Measurements from ENCODE around the gene CLIC5. TPM values are rescaled to one million over a fixed set of nuclear protein-coding genes. Genes with fewer than 3 reads are reported as not detected.

Gene CLIC5
- total and polyA plus RNA-seq, 2 donors (not counting 1 experiment from before 2014, with no cell fraction given) = 0.96 to 0.97 TPM

- no peaks in the 10 kb centered on the region for H4K20me1 ChIP-seq (ENCODE audit: control insufficient read depth, insufficient read depth, low read length, poor library complexity, severe bottlenecking)
- Mint-ChIP-seq H3K9me3 (ENCODE audit: insufficient read depth) (no peaks in the 10 kb centered on the region), H3K4me1 (peaks cover 26% of the 10 kb centered on the region), H3K4me3 (no peak overlapping the region), H3K27me3 (no peaks in the 10 kb centered on the region), H3K27ac (no peak overlapping the region)
- DNase-seq = no peak
- no peaks in the 10 kb centered on the region for H3K27me3 ChIP-seq (replicated peaks in 1 of 4; ENCODE audit: control extremely low read depth in 1 of 4, control insufficient read depth in 3 of 4, insufficient read depth in 4 of 4, low read length in 3 of 4)
- CTCF ChIA-PET = no interaction called here
- H3K4me1 ChIP-seq (ENCODE audit: control insufficient read depth in 2 of 2, insufficient read depth in 2 of 2, low read length in 2 of 2) = peaks cover 14 to 25% of the 10 kb centered on the region in 2 donors
- intact Hi-C loops (cut with micrococcal nuclease) = no loop called here
- 52% methylated on average over 4 of the region's 4 CpGs for WGBS (ENCODE audit: insufficient coverage)
- H3K9me3 ChIP-seq (ENCODE audit: control extremely low read depth in 1 of 3, control insufficient read depth in 2 of 3, insufficient read depth in 1 of 3, low read length in 2 of 3) = no peaks in the 10 kb centered on the region
- H2AFZ ChIP-seq (ENCODE audit: insufficient read depth, low read depth, low read length, poor library complexity, severe bottlenecking) = no peak overlapping the region
- no peak overlapping the region for H3K4me3 ChIP-seq (ENCODE audit: control extremely low read depth in 1 of 5, extremely low read depth in 1 of 5, insufficient read depth in 1 of 5, low read depth in 2 of 5, low read length in 4 of 5)
- POLR2A ChIA-PET = no interaction called here
- H3K9ac ChIP-seq (ENCODE audit: low read length) = no peak overlapping the region
- H3K36me3 ChIP-seq (replicated peaks in 1 of 2; ENCODE audit: control extremely low read depth in 1 of 2, control insufficient read depth in 1 of 2, extremely low read depth in 1 of 2, insufficient read depth in 2 of 2, low read length in 1 of 2) = no peaks in the 10 kb centered on the region
- H3K4me2 ChIP-seq (replicated peaks; ENCODE audit: low read depth, low read length, poor library complexity, severe bottlenecking) = no peak overlapping the region
- H3K27ac ChIP-seq (ENCODE audit: low read length in 2 of 2) = no peak overlapping the region
- TF ChIP-seq, protein P1, sequence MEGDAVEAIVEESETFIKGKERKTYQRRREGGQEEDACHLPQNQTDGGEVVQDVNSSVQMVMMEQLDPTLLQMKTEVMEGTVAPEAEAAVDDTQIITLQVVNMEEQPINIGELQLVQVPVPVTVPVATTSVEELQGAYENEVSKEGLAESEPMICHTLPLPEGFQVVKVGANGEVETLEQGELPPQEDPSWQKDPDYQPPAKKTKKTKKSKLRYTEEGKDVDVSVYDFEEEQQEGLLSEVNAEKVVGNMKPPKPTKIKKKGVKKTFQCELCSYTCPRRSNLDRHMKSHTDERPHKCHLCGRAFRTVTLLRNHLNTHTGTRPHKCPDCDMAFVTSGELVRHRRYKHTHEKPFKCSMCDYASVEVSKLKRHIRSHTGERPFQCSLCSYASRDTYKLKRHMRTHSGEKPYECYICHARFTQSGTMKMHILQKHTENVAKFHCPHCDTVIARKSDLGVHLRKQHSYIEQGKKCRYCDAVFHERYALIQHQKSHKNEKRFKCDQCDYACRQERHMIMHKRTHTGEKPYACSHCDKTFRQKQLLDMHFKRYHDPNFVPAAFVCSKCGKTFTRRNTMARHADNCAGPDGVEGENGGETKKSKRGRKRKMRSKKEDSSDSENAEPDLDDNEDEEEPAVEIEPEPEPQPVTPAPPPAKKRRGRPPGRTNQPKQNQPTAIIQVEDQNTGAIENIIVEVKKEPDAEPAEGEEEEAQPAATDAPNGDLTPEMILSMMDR (IDR thresholded peaks at IDR 0.05) = no peak
- no peak for TF ChIP-seq EZH2 (IDR thresholded peaks at IDR 0.05; ENCODE audit: borderline replicate concordance, insufficient read depth, low read depth, low read length, poor library complexity, severe bottlenecking)
- ATAC-seq (ENCODE audit: low read depth) = no peak
- H3K79me2 ChIP-seq (ENCODE audit: control insufficient read depth, insufficient read depth, low read length) = no peaks in the 10 kb centered on the region
Observed at GRCh38 chr6:45835721-45836437, 179.8 kb downstream of the CLIC5 start.

- Histone ChIP-seq H3K36me3 (replicated peaks in 1 of 2; ENCODE audit: control extremely low read depth in 1 of 2, control insufficient read depth in 1 of 2, extremely low read depth in 1 of 2, insufficient read depth in 2 of 2, low read length in 1 of 2) (no peaks in the 10 kb centered on the region), H3K79me2 (ENCODE audit: control insufficient read depth, insufficient read depth, low read length) (no peaks in the 10 kb centered on the region), H3K9ac (ENCODE audit: low read length) (no peak overlapping the region), H3K4me2 (replicated peaks; ENCODE audit: low read depth, low read length, poor library complexity, severe bottlenecking) (peak overlapping the region; percentile 59), H3K9me3 (ENCODE audit: control extremely low read depth in 1 of 3, control insufficient read depth in 2 of 3, insufficient read depth in 1 of 3, low read length in 2 of 3) (no peaks in the 10 kb centered on the region), H3K27me3 (replicated peaks in 1 of 4; ENCODE audit: control extremely low read depth in 1 of 4, control insufficient read depth in 3 of 4, insufficient read depth in 4 of 4, low read length in 3 of 4) (no peaks in the 10 kb centered on the region), H3K4me3 (ENCODE audit: control extremely low read depth in 1 of 5, extremely low read depth in 1 of 5, insufficient read depth in 1 of 5, low read depth in 2 of 5, low read length in 4 of 5) (no peak overlapping the region), H3K27ac (ENCODE audit: low read length in 2 of 2) (no peak overlapping the region), H3K4me1 (ENCODE audit: control insufficient read depth in 2 of 2, insufficient read depth in 2 of 2, low read length in 2 of 2) (peaks cover 23 to 37% of the 10 kb centered on the region in 2 donors), H4K20me1 (ENCODE audit: control insufficient read depth, insufficient read depth, low read length, poor library complexity, severe bottlenecking) (no peaks in the 10 kb centered on the region), H2AFZ (ENCODE audit: insufficient read depth, low read depth, low read length, poor library complexity, severe bottlenecking) (no peak overlapping the region)
- H3K9me3 Mint-ChIP-seq (ENCODE audit: insufficient read depth) = no peaks in the 10 kb centered on the region
- WGBS (ENCODE audit: insufficient coverage) = 70% methylated on average over 1 of the region's 5 CpGs
- ChIA-PET POLR2A (no interaction called here), CTCF (interaction anchor here (0.5 to 1.2 kb wide), 4 partner anchors 10 to 127 kb away, joined by 3 to 5 read pairs (median 4); no protein-coding TSS in a partner anchor)
- H3K4me3 Mint-ChIP-seq = peak overlapping the region; percentile 85
- no peak for TF ChIP-seq EZH2 (IDR thresholded peaks at IDR 0.05; ENCODE audit: borderline replicate concordance, insufficient read depth, low read depth, low read length, poor library complexity, severe bottlenecking)
- TF ChIP-seq, protein P1 (IDR thresholded peaks at IDR 0.05) = no peak
- no peak overlapping the region for H3K27ac Mint-ChIP-seq
- no peak for ATAC-seq (ENCODE audit: low read depth)
- peaks cover 38% of the 10 kb centered on the region for H3K4me1 Mint-ChIP-seq
- H3K27me3 Mint-ChIP-seq = no peaks in the 10 kb centered on the region
- intact Hi-C loops (cut with micrococcal nuclease) = loop anchor here (5.0 kb wide), 1 partner anchor 150 kb away; no protein-coding TSS in a partner anchor
- no peak for DNase-seq
Observed at GRCh38 chr6:45832063-45832462, 183.6 kb downstream of the CLIC5 start.

All from B cell (primary cell).